ENCODE results near the gene LCA5L.

The LCA5L gene

GRCh38 chr21:39359382-39359781, 86.2 kb downstream of the LCA5L start:
- DNase-seq (ENCODE audit: low spot score) = no peak

Small RNA genes lying within 50 kb of the gene (small RNA-seq; reads per million reads assigned to genes)
- gene MIR6508 = 0 reads per million in 2 experiments

Data from SK-N-DZ (cell line).